HepG2 (cell line): ENCODE data around the gene SETD1A. TPM values are rescaled to one million over a fixed set of nuclear protein-coding genes. Genes with fewer than 3 reads are reported as not detected.

Source experiments
- AGO1 ChIP-seq: fragments of 200-400 bp; formaldehyde crosslinking; IDR thresholded peaks from 2 replicates; pipeline ENCODE4 v1.6.1; 2017; ENCODE audit warnings: mild to moderate bottlenecking, low read depth, low read length, moderate library complexity; ENCODE audit not compliant: poor library complexity, severe bottlenecking
- AHR ChIP-seq: IDR thresholded peaks from 2 replicates; pipeline ENCODE4 v1.6.1; 2018; ENCODE audit warnings: missing genetic modification reagents, missing compliant biosample characterization
- CC2D1A ChIP-seq: sonication (generic); formaldehyde crosslinking; IDR thresholded peaks from 2 replicates; pipeline ENCODE4 v1.8.1; 2023; ENCODE audit warnings: mild to moderate bottlenecking, missing genetic modification reagents
- ELF3 ChIP-seq: IDR thresholded peaks from 2 replicates; pipeline ENCODE4 v1.6.1; 2016; ENCODE audit warnings: missing genetic modification reagents, missing compliant biosample characterization
- ISX ChIP-seq: sonication (generic); formaldehyde crosslinking; conservative IDR thresholded peaks from 2 replicates; pipeline ENCODE4 v1.5.0; 2020; ENCODE audit warnings: missing genetic modification reagents
- NRL ChIP-seq: sonication (generic); formaldehyde crosslinking; IDR thresholded peaks from 2 replicates; pipeline ENCODE4 v1.5.0; 2020; ENCODE audit warnings: missing genetic modification reagents, mild to moderate bottlenecking, moderate library complexity, borderline replicate concordance
- ONECUT2 ChIP-seq: sonication (generic); formaldehyde crosslinking; IDR thresholded peaks from 2 replicates; pipeline ENCODE4 v1.4.0; 2020; ENCODE audit warnings: missing genetic modification reagents
- SALL1 ChIP-seq: sonication (generic); formaldehyde crosslinking; IDR thresholded peaks from 2 replicates; pipeline ENCODE4 v1.8.0; 2022; ENCODE audit warnings: mild to moderate bottlenecking, missing genetic modification reagents
- SKI ChIP-seq: fragments of 450-650 bp; IDR thresholded peaks from one replicate; pipeline ENCODE4 v1.6.1; 2018; ENCODE audit warnings: mild to moderate bottlenecking; ENCODE audit not compliant: partially characterized antibody
- ZBTB10 ChIP-seq: sonication (generic); formaldehyde crosslinking; IDR thresholded peaks from 2 replicates; pipeline ENCODE4 v1.4.0; 2020; ENCODE audit warnings: missing genetic modification reagents, borderline replicate concordance
- ZBTB49 ChIP-seq: sonication (generic); formaldehyde crosslinking; IDR thresholded peaks from 2 replicates; pipeline ENCODE4 v1.4.0; 2020; ENCODE audit warnings: missing genetic modification reagents, borderline replicate concordance
- ZFY ChIP-seq: sonication (generic); formaldehyde crosslinking; IDR thresholded peaks from 2 replicates; pipeline ENCODE4 v1.4.0; 2020; ENCODE audit warnings: missing genetic modification reagents
- ZNF432 ChIP-seq: sonication (generic); formaldehyde crosslinking; IDR thresholded peaks from 2 replicates; pipeline ENCODE4 v1.5.0; 2020; ENCODE audit warnings: missing genetic modification reagents, mild to moderate bottlenecking, borderline replicate concordance
- ZNF484 ChIP-seq: sonication (generic); formaldehyde crosslinking; IDR thresholded peaks from 2 replicates; pipeline ENCODE4 v1.5.1; 2020; ENCODE audit warnings: mild to moderate bottlenecking, low read depth, missing genetic modification reagents, borderline replicate concordance
- ZNF564 ChIP-seq: sonication (generic); formaldehyde crosslinking; IDR thresholded peaks from 2 replicates; pipeline ENCODE4 v1.8.1; 2023; ENCODE audit warnings: mild to moderate bottlenecking, missing genetic modification reagents
- ZNF614 ChIP-seq: IDR thresholded peaks from 2 replicates; pipeline ENCODE4 v1.6.1; 2018; ENCODE audit warnings: missing biosample characterization, missing genetic modification reagents, inconsistent platforms, borderline replicate concordance
- ZNF687 ChIP-seq: sonication (generic); formaldehyde crosslinking; IDR thresholded peaks from 2 replicates; pipeline ENCODE4 v1.5.1; 2020; ENCODE audit warnings: mild to moderate bottlenecking, missing genetic modification reagents, moderate library complexity
- ZNF713 ChIP-seq: sonication (generic); formaldehyde crosslinking; IDR thresholded peaks from 2 replicates; pipeline ENCODE4 v1.4.0; 2020; ENCODE audit warnings: mild to moderate bottlenecking, missing genetic modification reagents
- ZNF768 ChIP-seq: sonication (generic); formaldehyde crosslinking; IDR thresholded peaks from 2 replicates; pipeline ENCODE4 v1.4.0; 2020; ENCODE audit warnings: missing genetic modification reagents
- ZNF784 ChIP-seq: sonication (generic); formaldehyde crosslinking; IDR thresholded peaks from 2 replicates; pipeline ENCODE4 v1.5.1; 2020; ENCODE audit warnings: missing genetic modification reagents, mild to moderate bottlenecking, borderline replicate concordance
- polyA plus RNA-seq, 8 experiments: library from polyadenylated mRNA; depleted of rRNA in 3 of 8; stranded (reverse) in 7 of 8; unstranded in 1 of 8; fragments of >200 nt; fragmentation: Illumina TruSeq in 4 of 8; extraction: Trizol in 4 of 8; gene quantifications; 2 replicates each; pipeline versions ENCODE4 v1.2.1 to v1.2.3, GENCODE V29; 2011 to 2016; ENCODE audit warnings: low read depth in 4 of 8, missing spikeins in 1 of 8, mixed read lengths in 1 of 8; ENCODE audit not compliant: insufficient read depth in 1 of 8
- total RNA-seq, 5 experiments: library from RNA; depleted of rRNA; stranded (reverse); fragments of >200 nt; fragmentation: Illumina TruSeq; extraction: Trizol; gene quantifications; 2 replicates each; pipeline ENCODE4 v1.2.3, GENCODE V29; 2016; ENCODE audit warnings: low read depth in 1 of 5

SETD1A gene
- total and polyA plus RNA-seq, 2 of the 13 experiments (the other 11 are each of a cell fraction or from before 2014, with no cell fraction given), result 3.8 to 5.6 TPM

GRCh38 chr16:31002862-31003341 is 45.3 kb downstream of the SETD1A start (continued):
- TF ChIP-seq AGO1 (no peak), ZNF432 (CRISPR knock-in tag) (0 out of 2 replicates have a peak, but pooled peaks have one; percentile 51), NRL (CRISPR knock-in tag) (0 out of 2 replicates have a peak, but pooled peaks have one; percentile 14), ONECUT2 (CRISPR knock-in tag) (no peak), ISX (CRISPR knock-in tag) (no peak), SKI (peak; percentile 51), ZBTB10 (CRISPR knock-in tag) (no peak), ZNF687 (CRISPR knock-in tag) (0 out of 2 replicates have a peak, but pooled peaks have one; percentile 7), ZBTB49 (CRISPR knock-in tag) (no peak), ZNF784 (no peak), AHR (CRISPR knock-in tag) (no peak; the same call in 1 of the 2 replicates), ZNF713 (CRISPR knock-in tag) (no peak), ZNF614 (CRISPR knock-in tag) (0 out of 2 replicates have a peak, but pooled peaks have one; percentile 7), ZFY (CRISPR knock-in tag) (peak; percentile 38; the same call in 1 of the 2 replicates), ZNF564 (CRISPR knock-in tag) (no peak), CC2D1A (no peak), ELF3 (CRISPR knock-in tag) (no peak), SALL1 (no peak), ZNF768 (CRISPR knock-in tag) (peak; percentile 39; the same call in 1 of the 2 replicates), ZNF484 (CRISPR knock-in tag) (no peak)
